AG10803 (cell line): ENCODE results near the gene VANGL2.
A peak's percentile ranks its signal among the peaks of the same experiment; 100 is the strongest.
"Not testable (repeated sequence)": the region's sequence is repeated elsewhere in the genome, so short reads cannot be mapped to it uniquely, and the experiment has no call there.

Experiments
- DNase-seq: peaks from one replicate; pipeline ENCODE4 v3.0.0; 2010; ENCODE audit warnings: low read depth
- H3K4me3 ChIP-seq: 2 replicates; pipeline ENCODE4 v1.5.1; 2011; ENCODE audit warnings: mild to moderate bottlenecking, low read length, control low read depth
- TF ChIP-seq, protein P1 (sequence below): conservative IDR thresholded peaks from 2 replicates; pipeline ENCODE4 v1.5.1; 2011; ENCODE audit warnings: mild to moderate bottlenecking, low read length, control low read depth, inconsistent platforms

VANGL2 gene

DNA sequence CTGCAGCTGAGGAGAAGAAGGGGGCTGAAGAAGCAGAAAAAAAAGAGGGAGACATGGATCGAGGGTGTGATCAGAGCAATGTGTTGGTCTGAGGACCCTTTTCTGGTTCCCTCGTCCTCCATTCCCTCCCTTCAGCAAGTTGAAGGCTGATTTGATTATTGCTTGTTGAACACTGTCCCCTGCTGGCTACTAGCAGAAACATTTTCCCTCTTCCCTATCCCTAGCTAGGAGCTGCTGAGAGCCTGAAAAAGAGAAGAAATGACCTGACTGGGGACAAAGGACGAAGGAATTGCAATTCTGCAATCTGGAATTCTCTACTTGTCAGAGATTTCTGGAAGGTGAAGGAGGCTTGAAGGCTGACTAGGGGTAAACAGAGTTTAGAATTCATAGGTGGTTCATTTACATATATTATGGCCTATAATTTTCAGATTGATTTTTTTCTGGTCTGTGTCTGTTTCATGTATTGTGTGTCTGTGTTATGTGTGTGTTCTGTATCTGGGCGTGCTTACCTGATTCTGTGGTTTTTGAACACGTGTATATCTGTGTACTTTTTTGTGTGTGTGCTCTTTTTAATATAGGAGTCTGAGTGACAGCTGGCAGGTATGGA, 23.7 kb upstream of the VANGL2 start:
- no peak overlapping the region for H3K4me3 ChIP-seq
- peak; percentile 74 for DNase-seq
- TF ChIP-seq, protein P1, sequence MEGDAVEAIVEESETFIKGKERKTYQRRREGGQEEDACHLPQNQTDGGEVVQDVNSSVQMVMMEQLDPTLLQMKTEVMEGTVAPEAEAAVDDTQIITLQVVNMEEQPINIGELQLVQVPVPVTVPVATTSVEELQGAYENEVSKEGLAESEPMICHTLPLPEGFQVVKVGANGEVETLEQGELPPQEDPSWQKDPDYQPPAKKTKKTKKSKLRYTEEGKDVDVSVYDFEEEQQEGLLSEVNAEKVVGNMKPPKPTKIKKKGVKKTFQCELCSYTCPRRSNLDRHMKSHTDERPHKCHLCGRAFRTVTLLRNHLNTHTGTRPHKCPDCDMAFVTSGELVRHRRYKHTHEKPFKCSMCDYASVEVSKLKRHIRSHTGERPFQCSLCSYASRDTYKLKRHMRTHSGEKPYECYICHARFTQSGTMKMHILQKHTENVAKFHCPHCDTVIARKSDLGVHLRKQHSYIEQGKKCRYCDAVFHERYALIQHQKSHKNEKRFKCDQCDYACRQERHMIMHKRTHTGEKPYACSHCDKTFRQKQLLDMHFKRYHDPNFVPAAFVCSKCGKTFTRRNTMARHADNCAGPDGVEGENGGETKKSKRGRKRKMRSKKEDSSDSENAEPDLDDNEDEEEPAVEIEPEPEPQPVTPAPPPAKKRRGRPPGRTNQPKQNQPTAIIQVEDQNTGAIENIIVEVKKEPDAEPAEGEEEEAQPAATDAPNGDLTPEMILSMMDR: peak; percentile 98

GRCh38 chr1:160377585-160378206, 22.7 kb upstream of the VANGL2 start:
- no peak overlapping the region for H3K4me3 ChIP-seq
- TF ChIP-seq, protein P1: no peak
- peak; percentile 62 for DNase-seq

GRCh38 chr1:160384812-160385211, 15.6 kb upstream of the VANGL2 start:
- H3K4me3 ChIP-seq, DNase-seq: not testable (repeated sequence)

DNA sequence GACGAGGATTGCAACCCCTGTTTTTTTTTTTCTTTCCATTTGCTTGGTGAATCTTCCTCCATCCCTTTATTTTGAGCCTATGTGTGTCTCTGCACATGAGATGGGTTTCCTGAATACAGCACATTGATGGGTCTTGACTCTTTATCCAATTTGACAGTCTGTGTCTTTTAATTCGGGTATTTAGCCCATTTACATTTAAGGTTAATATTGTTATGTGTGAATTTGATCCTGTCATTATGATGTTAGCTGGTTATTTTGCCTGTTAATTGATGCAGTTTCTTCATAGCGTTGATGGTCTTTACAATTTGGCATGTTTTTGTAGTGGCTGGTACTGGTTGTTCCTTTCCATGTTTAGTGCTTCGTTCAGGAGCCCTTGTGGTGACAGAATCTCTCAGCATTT, 12.0 kb upstream of the VANGL2 start:
- not testable (repeated sequence) for H3K4me3 ChIP-seq, DNase-seq

DNA sequence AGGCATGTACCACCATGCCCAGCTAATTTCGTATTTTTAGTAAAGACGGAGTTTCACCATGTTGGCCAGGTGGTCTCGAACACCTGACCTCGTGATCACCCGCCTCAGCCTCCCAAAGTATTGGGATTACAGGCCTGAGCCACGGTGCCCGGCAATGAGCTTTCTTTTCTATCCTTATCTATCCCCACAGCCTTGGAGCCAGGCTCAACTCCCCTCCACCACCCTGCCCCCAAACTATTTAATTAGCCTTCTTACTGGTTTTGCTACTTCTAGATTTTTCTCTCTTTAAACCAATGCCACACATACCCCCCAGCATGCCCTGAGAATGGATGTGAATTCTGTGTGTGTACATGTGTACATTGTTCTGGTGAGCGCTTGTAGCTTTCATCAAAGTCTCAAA, 5.7 kb upstream of the VANGL2 start:
- no peak for DNase-seq
- TF ChIP-seq, protein P1: no peak
- no peak overlapping the region for H3K4me3 ChIP-seq

DNA sequence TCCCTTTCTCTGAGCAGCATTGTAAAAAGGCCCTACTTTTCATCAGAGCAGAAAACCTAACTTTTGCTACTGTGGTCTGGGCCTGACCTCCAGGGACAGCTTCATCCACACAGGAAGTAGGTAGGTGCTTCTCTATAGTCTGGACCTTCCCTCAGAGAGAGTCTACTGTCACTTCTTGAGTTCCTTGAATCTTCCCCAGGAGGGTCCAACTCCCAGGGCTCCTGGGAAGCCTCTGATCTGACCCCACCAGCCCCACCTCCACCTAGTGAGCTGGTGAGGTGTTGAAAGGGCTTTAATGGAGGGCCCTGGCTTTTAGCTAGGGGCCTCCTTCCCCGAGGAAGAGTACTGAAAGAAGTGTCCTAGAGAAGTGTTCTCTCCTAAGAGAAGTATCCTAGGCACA, 2.7 kb upstream of the VANGL2 start:
- H3K4me3 ChIP-seq: no peak overlapping the region
- TF ChIP-seq, protein P1: no peak
- no peak for DNase-seq

GRCh38 chr1:160398823-160399222, 1.5 kb upstream of the VANGL2 start:
- TF ChIP-seq, protein P1: no peak
- no peak overlapping the region for H3K4me3 ChIP-seq
- no peak for DNase-seq

GRCh38 chr1:160399544-160400222, 681 bp upstream of the VANGL2 start:
- DNase-seq: no peak
- TF ChIP-seq, protein P1: no peak
- H3K4me3 ChIP-seq: peak overlapping the region; percentile 24
